PC-3 (cell line): Measurements from ENCODE around the gene PRELID2. TPM values are rescaled to one million over a fixed set of nuclear protein-coding genes. Genes with fewer than 3 reads are reported as not detected.

ENCODE experiments used
- ATAC-seq: fragments of 200-7000 bp; cut with Tn5 transposase; 2 replicates; pipeline ENCODE4 v1.9.1; 2020; ENCODE audit warnings: mild to moderate bottlenecking, moderate library complexity
- BruUV-seq: library from RNA; stranded (reverse); fragments of 400-500 nt; replicated peaks from 2 replicates; lab custom pipeline; 2021; lab: Mats Ljungman, UMichigan
- CTCF ChIA-PET: fragments of 300-600 bp; sonication (Branson Sonifier 250); formaldehyde crosslinking; loops from one replicate; lab custom pipeline; 2022; ENCODE audit warnings: antibody characterized with exemption; lab: Charles Lee
- POLR2A ChIA-PET: fragments of 300-600 bp; sonication (Branson Sonifier 250); formaldehyde crosslinking; loops from one replicate; lab custom pipeline; 2022; ENCODE audit warnings: antibody characterized with exemption; ENCODE audit not compliant: unreplicated experiment; lab: Charles Lee
- DNase-seq: peaks from one replicate; pipeline ENCODE4 v3.0.0-alpha.2; 2015
- H2AFZ ChIP-seq: fragments of 300-600 bp; sonication (generic); 2 replicates; pipeline ENCODE4 v1.6.0; 2016; ENCODE audit warnings: antibody characterized with exemption, low read length
- H3F3A ChIP-seq: fragments of 300-600 bp; sonication (generic); one replicate; pipeline ENCODE4 v1.6.0; 2017; ENCODE audit warnings: antibody characterized with exemption, low read length, control low read depth, mild to moderate bottlenecking; ENCODE audit not compliant: unreplicated experiment
- H3K27ac ChIP-seq: fragments of 300-600 bp; sonication (generic); 2 replicates; pipeline ENCODE4 v1.5.1; 2016; ENCODE audit warnings: mild to moderate bottlenecking, low read length
- H3K27me3 ChIP-seq: fragments of 300-600 bp; sonication (generic); 2 replicates; pipeline ENCODE4 v1.6.1; 2016; ENCODE audit warnings: low read length, mixed read lengths
- H3K36me3 ChIP-seq: fragments of 300-600 bp; sonication (generic); 2 replicates; pipeline ENCODE4 v1.6.1; 2016; ENCODE audit warnings: low read depth, mixed run types, low read length, mixed read lengths
- H3K4me1 ChIP-seq: fragments of 300-600 bp; sonication (generic); 2 replicates; pipeline ENCODE4 v1.5.1; 2016; ENCODE audit warnings: low read length; ENCODE audit not compliant: insufficient read depth
- H3K4me2 ChIP-seq: fragments of 300-600 bp; sonication (generic); 2 replicates; pipeline ENCODE4 v1.6.0; 2016; ENCODE audit warnings: low read length
- H3K4me3 ChIP-seq: fragments of 300-600 bp; sonication (generic); 2 replicates; pipeline ENCODE4 v1.5.1; 2016; ENCODE audit warnings: mild to moderate bottlenecking, low read length, mixed read lengths
- H3K79me2 ChIP-seq: fragments of 300-600 bp; sonication (generic); 2 replicates; pipeline ENCODE4 v1.6.1; 2017; ENCODE audit warnings: low read length, mixed read lengths
- H3K9ac ChIP-seq: fragments of 300-600 bp; sonication (generic); 2 replicates; pipeline ENCODE4 v1.6.0; 2016; ENCODE audit warnings: mild to moderate bottlenecking, low read length
- H3K9me2 ChIP-seq: fragments of 300-600 bp; sonication (generic); replicated peaks from 2 replicates; pipeline ENCODE4 v1.6.1; 2016; ENCODE audit warnings: mixed run types, low read length, mixed read lengths
- H3K9me3 ChIP-seq: fragments of 300-600 bp; sonication (generic); 2 replicates; pipeline ENCODE4 v1.6.1; 2016; ENCODE audit warnings: low read length, mixed read lengths
- H4K20me1 ChIP-seq: fragments of 300-600 bp; sonication (generic); 2 replicates; pipeline ENCODE4 v1.6.1; 2016; ENCODE audit warnings: low read length, mixed read lengths
- EZH2 ChIP-seq: fragments of 300-600 bp; sonication (generic); IDR thresholded peaks from one replicate; pipeline ENCODE4 v1.6.1; 2017; ENCODE audit warnings: antibody characterized with exemption, mild to moderate bottlenecking, low read length; ENCODE audit not compliant: unreplicated experiment
- EZH2phosphoT487 ChIP-seq: fragments of 300-600 bp; sonication (generic); IDR thresholded peaks from 2 replicates; pipeline ENCODE4 v1.6.1; 2018; ENCODE audit warnings: mild to moderate bottlenecking, antibody characterized with exemption, low read length, borderline replicate concordance
- intact Hi-C: fragments of 100-400 bp; cut with micrococcal nuclease; formaldehyde crosslinking; loops from 2 replicates; pipeline ENCODE4 v1.9.0; 2023
- total RNA-seq: library from RNA; depleted of rRNA; stranded (reverse); fragments of >200 nt; gene quantifications from 2 replicates; pipeline ENCODE4 v1.2.3, GENCODE V29; 2014
- TF ChIP-seq, protein P1 (sequence below): fragments of 300-600 bp; sonication (generic); conservative IDR thresholded peaks from 2 replicates; pipeline ENCODE4 v1.5.1; 2017; ENCODE audit warnings: antibody characterized with exemption, low read depth, mild to moderate bottlenecking, low read length

The PRELID2 gene
- total RNA-seq, 1 experiment from 2014 or later, result 23.7 TPM

DNA sequence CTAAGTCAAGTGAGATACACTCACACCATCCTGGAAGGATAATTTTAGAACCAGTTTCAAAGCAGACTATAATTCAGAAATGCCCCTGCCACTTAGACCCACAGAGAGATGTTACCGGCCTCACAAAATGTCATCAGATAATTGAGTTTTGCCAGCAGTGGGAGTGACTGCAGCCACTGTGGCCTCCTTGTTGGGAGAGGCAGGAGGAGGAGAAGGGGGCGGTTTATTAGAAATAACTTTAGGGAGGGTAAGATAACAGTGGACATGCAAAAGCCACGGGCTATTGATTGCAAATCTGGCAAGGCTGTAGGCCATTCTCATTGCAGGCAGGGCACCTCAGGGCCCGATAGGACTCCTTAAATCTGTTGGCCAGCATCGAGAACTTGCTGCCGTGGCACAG, 24.3 kb upstream of the PRELID2 start:
- Histone ChIP-seq H3K27me3 (no peaks in the 10 kb centered on the region), H4K20me1 (no peaks in the 10 kb centered on the region), H3K36me3 (no peaks in the 10 kb centered on the region), H3F3A (no peaks in the 10 kb centered on the region), H3K4me1 (peaks cover 15% of the 10 kb centered on the region), H3K9me2 (no peaks in the 10 kb centered on the region), H3K9me3 (no peaks in the 10 kb centered on the region), H3K4me3 (no peak overlapping the region), H3K4me2 (no peak overlapping the region), H3K27ac (no peak overlapping the region), H2AFZ (no peak overlapping the region), H3K9ac (no peak overlapping the region), H3K79me2 (no peaks in the 10 kb centered on the region)
- ATAC-seq (no peak), DNase-seq (no peak)
- BruUV-seq, result no TSS peak
- CTCF ChIA-PET, result no interaction called here
- POLR2A ChIA-PET, result interaction anchor here (0.5 kb wide), 1 partner anchor 9 kb away, joined by 14 read pairs; no protein-coding TSS in a partner anchor
- intact Hi-C loops, result no loop called here
- TF ChIP-seq, protein P1, sequence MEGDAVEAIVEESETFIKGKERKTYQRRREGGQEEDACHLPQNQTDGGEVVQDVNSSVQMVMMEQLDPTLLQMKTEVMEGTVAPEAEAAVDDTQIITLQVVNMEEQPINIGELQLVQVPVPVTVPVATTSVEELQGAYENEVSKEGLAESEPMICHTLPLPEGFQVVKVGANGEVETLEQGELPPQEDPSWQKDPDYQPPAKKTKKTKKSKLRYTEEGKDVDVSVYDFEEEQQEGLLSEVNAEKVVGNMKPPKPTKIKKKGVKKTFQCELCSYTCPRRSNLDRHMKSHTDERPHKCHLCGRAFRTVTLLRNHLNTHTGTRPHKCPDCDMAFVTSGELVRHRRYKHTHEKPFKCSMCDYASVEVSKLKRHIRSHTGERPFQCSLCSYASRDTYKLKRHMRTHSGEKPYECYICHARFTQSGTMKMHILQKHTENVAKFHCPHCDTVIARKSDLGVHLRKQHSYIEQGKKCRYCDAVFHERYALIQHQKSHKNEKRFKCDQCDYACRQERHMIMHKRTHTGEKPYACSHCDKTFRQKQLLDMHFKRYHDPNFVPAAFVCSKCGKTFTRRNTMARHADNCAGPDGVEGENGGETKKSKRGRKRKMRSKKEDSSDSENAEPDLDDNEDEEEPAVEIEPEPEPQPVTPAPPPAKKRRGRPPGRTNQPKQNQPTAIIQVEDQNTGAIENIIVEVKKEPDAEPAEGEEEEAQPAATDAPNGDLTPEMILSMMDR, result no peak
- TF ChIP-seq EZH2phosphoT487, result no peak
- no peak for TF ChIP-seq EZH2

DNA sequence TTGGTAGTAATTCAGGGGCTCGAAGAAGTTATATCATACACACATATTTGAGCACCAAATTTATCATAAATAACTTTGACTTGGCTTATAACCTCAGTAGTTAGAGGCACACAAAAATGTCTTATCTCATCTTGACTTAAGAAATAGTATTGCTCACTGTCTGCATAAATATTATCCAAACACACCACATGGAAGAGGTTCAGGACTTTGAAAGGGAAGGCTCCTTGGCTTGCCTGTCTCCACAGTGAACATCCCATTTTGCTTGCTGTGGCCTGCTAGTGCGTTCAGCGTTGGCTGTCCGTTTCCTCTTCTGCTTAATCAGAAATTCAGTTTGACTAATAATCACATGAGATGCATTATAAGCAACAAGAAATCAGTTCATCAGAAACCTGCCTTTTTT, 23.8 kb upstream of the PRELID2 start:
- Histone ChIP-seq H3K9me3 (no peaks in the 10 kb centered on the region), H3K27me3 (no peaks in the 10 kb centered on the region)

DNA sequence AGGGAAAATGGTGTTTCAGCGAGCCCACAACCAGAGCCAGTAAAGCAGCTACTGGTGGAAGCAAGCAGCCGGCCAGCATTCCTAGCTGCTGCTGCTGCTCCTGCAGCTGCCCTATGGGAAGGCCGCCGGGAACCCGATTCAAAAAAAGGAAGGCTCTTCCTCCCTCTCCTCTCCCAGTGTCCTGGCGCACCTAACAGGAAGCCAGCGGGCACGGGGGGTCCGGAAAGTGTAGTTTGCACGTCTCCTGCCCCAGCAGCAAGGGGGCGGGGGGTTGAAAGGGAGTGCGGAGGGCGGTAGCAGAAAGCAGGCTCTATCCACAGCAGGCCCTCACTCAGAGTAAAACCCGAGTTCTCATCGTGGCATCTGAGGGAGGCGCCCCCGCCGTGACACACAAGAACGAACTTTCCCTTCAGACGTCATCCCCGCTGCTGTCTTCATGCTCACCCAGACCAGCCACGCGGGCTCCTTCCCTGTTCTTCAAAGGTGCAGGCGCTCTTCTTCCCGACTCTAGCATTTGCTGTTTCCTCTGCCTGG, 21.2 kb upstream of the PRELID2 start:
- H2AFZ ChIP-seq, result no peak overlapping the region

More for the DNA sequence above, 23.8 kb upstream of the PRELID2 start:
- Histone ChIP-seq H3K79me2 (no peaks in the 10 kb centered on the region), H2AFZ (no peak overlapping the region), H3K27ac (no peak overlapping the region), H3K36me3 (no peaks in the 10 kb centered on the region), H3K9me2 (no peaks in the 10 kb centered on the region), H3K9ac (no peak overlapping the region), H3K4me3 (no peak overlapping the region), H4K20me1 (no peaks in the 10 kb centered on the region), H3K4me1 (peaks cover 19% of the 10 kb centered on the region), H3K4me2 (no peak overlapping the region), H3F3A (no peaks in the 10 kb centered on the region)
- POLR2A ChIA-PET, result no interaction called here
- intact Hi-C loops, result no loop called here
- CTCF ChIA-PET, result no interaction called here
- TF ChIP-seq, protein P1, result no peak
- TF ChIP-seq EZH2, result no peak
- no peak for TF ChIP-seq EZH2phosphoT487
- ATAC-seq, result no peak
- BruUV-seq, result no TSS peak
- DNase-seq, result no peak

More for the DNA sequence above, 21.2 kb upstream of the PRELID2 start:
- DNase-seq (no peak), ATAC-seq (no peak)
- H3K9me3 ChIP-seq, result no peaks in the 10 kb centered on the region
- CTCF ChIA-PET, result no interaction called here
- H3K4me1 ChIP-seq, result peaks cover 24% of the 10 kb centered on the region
- POLR2A ChIA-PET, result no interaction called here
- H3K9ac ChIP-seq, result no peak overlapping the region
- TF ChIP-seq EZH2 (no peak), EZH2phosphoT487 (no peak)
- TF ChIP-seq, protein P1, result no peak
- no TSS peak for BruUV-seq
- H3K9me2 ChIP-seq, result no peaks in the 10 kb centered on the region
- intact Hi-C loops, result no loop called here
- H3K79me2 ChIP-seq, result no peaks in the 10 kb centered on the region
- no peaks in the 10 kb centered on the region for H4K20me1 ChIP-seq
- no peak overlapping the region for H3K4me2 ChIP-seq
- H3K36me3 ChIP-seq, result no peaks in the 10 kb centered on the region
- no peaks in the 10 kb centered on the region for H3F3A ChIP-seq
- H3K27ac ChIP-seq, result no peak overlapping the region
- H3K4me3 ChIP-seq, result no peak overlapping the region
- no peaks in the 10 kb centered on the region for H3K27me3 ChIP-seq
